Activated naive CD4-positive, alpha-beta T cell treated with anti-CD3 and anti-CD28 coated beads, Interleukin-2, amount 10 ng/mL, durations not matched to agents 7 days and 5 days (primary cell): ENCODE data around the gene ZNF490.

Experiments used
- CTCF ChIA-PET: fragments of 350-600 bp; sonication (Branson Sonifier 250); formaldehyde crosslinking; loops from one replicate; lab custom pipeline; 2021; ENCODE audit warnings: antibody characterized with exemption; lab: Charles Lee
- DNase-seq: peaks from one replicate; pipeline ENCODE4 v3.0.0-alpha.2; 2020
- H3K27ac Mint-ChIP-seq: one replicate; pipeline ENCODE4 v1.8.0; 2021; ENCODE audit warnings: mild to moderate bottlenecking, moderate library complexity, mixed read lengths
- H3K27me3 Mint-ChIP-seq: one replicate; pipeline ENCODE4 v1.8.0; 2021; ENCODE audit warnings: mild to moderate bottlenecking, mixed read lengths
- H3K36me3 Mint-ChIP-seq: one replicate; pipeline ENCODE4 v1.8.0; 2021; ENCODE audit warnings: mixed read lengths
- H3K4me1 Mint-ChIP-seq: one replicate; pipeline ENCODE4 v1.8.0; 2021; ENCODE audit warnings: mixed read lengths
- H3K4me3 Mint-ChIP-seq: one replicate; pipeline ENCODE4 v1.8.0; 2021; ENCODE audit warnings: mild to moderate bottlenecking, moderate library complexity, mixed read lengths
- H3K9me3 Mint-ChIP-seq: one replicate; pipeline ENCODE4 v1.8.0; 2021; ENCODE audit warnings: mixed read lengths

ZNF490 gene

DNA sequence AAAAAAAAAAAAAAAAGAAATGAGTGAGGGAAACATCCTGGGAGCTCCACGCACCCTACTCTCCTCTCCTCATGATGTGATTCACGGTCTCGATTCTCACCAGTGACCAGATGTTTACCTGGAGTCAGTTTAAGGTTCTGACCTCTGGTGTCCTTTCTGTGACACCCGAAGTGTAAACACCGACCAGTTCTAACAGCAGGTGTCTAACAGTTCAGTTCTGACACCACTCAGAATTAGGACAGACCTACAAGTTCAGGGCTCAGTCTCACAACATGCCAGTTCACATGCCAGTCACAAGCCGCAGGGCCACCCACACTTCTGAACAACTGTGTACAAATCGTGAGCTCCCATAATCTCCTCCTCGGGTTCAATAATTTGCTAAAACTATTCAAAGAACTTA lies 65.3 kb downstream of the ZNF490 start:
- Mint-ChIP-seq H3K36me3 (peaks cover 75% of the 10 kb centered on the region), H3K4me3 (no peak overlapping the region), H3K9me3 (peaks cover 39% of the 10 kb centered on the region), H3K27me3 (no peaks in the 10 kb centered on the region), H3K27ac (no peak overlapping the region), H3K4me1 (peaks cover 26% of the 10 kb centered on the region)
- no peak for DNase-seq
- CTCF ChIA-PET = no interaction called here

DNA sequence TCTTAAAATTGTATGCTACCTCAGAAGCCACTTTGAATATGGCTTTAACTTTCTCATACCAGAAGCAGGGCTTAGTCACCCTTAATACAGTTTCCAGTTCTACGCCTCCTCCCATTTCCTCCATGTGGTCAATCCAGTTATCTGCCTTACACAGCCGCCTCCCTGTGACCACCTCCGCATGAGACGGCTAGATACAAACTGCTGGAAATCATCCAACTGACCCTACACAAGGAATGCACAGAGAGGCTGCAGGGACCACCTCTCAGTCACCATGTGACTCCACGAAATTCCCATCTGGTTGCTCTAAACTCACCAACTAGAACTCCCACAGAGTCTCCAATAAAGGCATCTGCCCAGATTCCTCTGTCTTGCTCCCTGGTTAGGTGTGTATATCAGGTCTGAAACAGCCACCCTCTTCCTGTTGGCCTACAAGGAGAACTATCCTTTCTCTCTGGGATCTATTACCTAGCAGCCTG lies 66.2 kb downstream of the ZNF490 start:
- CTCF ChIA-PET = no interaction called here
- H3K27ac Mint-ChIP-seq = no peak overlapping the region
- no peak for DNase-seq
- H3K4me3 Mint-ChIP-seq = no peak overlapping the region
- H3K27me3 Mint-ChIP-seq = no peaks in the 10 kb centered on the region
- H3K9me3 Mint-ChIP-seq = peaks cover 43% of the 10 kb centered on the region
- peaks cover 21% of the 10 kb centered on the region for H3K4me1 Mint-ChIP-seq
- peaks cover 76% of the 10 kb centered on the region for H3K36me3 Mint-ChIP-seq

DNA sequence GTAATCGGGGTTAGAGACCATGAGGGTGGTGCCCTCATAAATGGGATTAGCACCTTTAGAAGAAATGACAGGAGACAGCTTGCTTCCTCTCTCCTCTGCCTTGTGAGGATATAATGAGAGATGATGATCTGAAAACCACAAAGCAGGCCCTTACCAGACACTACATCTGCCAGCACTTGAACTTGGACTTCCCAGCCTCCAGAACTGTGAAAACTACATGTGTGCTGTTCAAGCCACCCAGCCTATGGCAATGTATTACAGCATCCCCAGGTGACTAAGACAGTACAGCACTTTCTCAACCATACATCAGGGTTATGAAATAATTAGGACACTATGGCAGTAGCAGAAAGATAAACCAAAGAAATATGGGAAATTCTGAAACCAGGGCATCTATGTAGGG lies 66.8 kb downstream of the ZNF490 start:
- CTCF ChIA-PET = no interaction called here
- H3K4me3 Mint-ChIP-seq = no peak overlapping the region
- no peak overlapping the region for H3K27ac Mint-ChIP-seq
- peaks cover 15% of the 10 kb centered on the region for H3K4me1 Mint-ChIP-seq
- peaks cover 73% of the 10 kb centered on the region for H3K36me3 Mint-ChIP-seq
- no peaks in the 10 kb centered on the region for H3K27me3 Mint-ChIP-seq
- no peak for DNase-seq
- H3K9me3 Mint-ChIP-seq = peaks cover 41% of the 10 kb centered on the region
